Activated CD8-positive, alpha-beta T cell treated with anti-CD3 and anti-CD28 coated beads, Interleukin-2, amount 10 ng/mL, durations not matched to agents 7 days and 5 days (primary cell): ENCODE results near the gene AGMO. TPM values are rescaled to one million over a fixed set of nuclear protein-coding genes. Genes with fewer than 3 reads are reported as not detected.

Source experiments
- ATAC-seq: fragments of 150-1000 bp; cut with Tn5 transposase; one replicate; pipeline ENCODE4 v1.10.0; 2021; ENCODE audit warnings: moderate library complexity
- CTCF ChIA-PET: fragments of 350-600 bp; sonication (Branson Sonifier 250); formaldehyde crosslinking; loops from one replicate; lab custom pipeline; 2021; ENCODE audit warnings: antibody characterized with exemption; lab: Charles Lee
- POLR2A ChIA-PET: fragments of 350-600 bp; sonication (Branson Sonifier 250); formaldehyde crosslinking; loops from one replicate; lab custom pipeline; 2021; ENCODE audit warnings: antibody characterized with exemption; lab: Charles Lee
- DNase-seq: peaks from one replicate; pipeline ENCODE4 v3.0.0-alpha.2; 2020
- H3K27ac Mint-ChIP-seq: one replicate; pipeline ENCODE4 v1.8.0; 2021; ENCODE audit warnings: mild to moderate bottlenecking, mixed read lengths
- H3K27me3 Mint-ChIP-seq: one replicate; pipeline ENCODE4 v1.8.0; 2021; ENCODE audit warnings: low read depth, mixed read lengths
- H3K36me3 Mint-ChIP-seq: one replicate; pipeline ENCODE4 v1.8.0; 2021; ENCODE audit warnings: low read depth, mixed read lengths
- H3K4me1 Mint-ChIP-seq: one replicate; pipeline ENCODE4 v1.8.0; 2021; ENCODE audit warnings: low read depth, mixed read lengths
- H3K4me3 Mint-ChIP-seq: one replicate; pipeline ENCODE4 v1.8.0; 2021; ENCODE audit warnings: mild to moderate bottlenecking, mixed read lengths
- H3K9me3 Mint-ChIP-seq: one replicate; pipeline ENCODE4 v1.8.0; 2022; ENCODE audit warnings: mixed read lengths; ENCODE audit not compliant: insufficient read depth
- total RNA-seq, 2 experiments: library from RNA; stranded (reverse); gene quantifications; one replicate each; pipeline ENCODE4 v1.2.3, GENCODE V29; 2021

The AGMO gene
- total RNA-seq: not detected

DNA sequence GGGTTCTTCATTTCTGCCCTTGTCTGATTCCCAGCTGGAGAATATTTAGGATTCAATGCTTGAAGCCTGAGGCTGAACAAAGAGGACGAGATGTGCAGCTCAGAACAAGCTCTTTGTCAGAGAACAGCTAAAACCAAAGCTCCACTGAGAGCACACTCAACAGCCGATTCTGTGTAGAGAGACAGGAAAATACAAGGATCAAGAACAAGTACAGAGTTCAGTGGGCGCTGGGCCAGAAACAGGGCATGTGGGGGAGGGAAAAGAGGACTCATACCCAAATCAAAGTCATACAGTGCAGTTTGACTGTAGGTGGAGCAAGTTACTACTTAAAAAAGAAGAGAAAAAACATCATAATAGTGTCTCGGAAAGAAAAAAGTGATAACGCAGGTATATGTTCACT, at the start of gene AGMO:
AGMO (minus strand) TSS at position 181 of the 400 bp plus-strand sequence.
- Mint-ChIP-seq H3K4me3 (no peak within 1 kb of the TSS), H3K9me3 (peaks cover 5% of the 10 kb centered on the region), H3K27me3 (no peaks in the 10 kb centered on the region), H3K4me1 (no peaks in the 10 kb centered on the region), H3K27ac (no peak within 1 kb of the TSS), H3K36me3 (no peaks in the 10 kb centered on the region)
- POLR2A ChIA-PET: no interaction called here
- ATAC-seq (no peak), DNase-seq (no peak)
- CTCF ChIA-PET: no interaction called here

DNA sequence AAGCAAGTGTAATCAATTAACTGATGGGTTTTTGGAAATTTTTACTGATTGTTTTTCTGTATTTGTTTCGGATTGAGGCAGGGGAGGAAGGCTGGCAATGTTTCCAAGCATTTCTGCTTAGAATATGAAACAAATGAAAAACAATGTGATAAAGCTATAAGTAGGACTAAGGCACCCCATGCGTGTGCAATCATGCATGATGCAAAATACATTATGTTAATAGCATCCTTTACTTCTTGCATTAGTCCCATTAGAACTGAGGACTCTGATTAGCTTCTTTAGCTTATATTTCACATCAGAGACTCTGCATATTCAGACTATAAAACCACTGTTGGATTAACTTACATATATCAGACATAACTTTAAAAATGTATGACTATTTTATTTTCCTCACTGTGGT, 48.7 kb upstream of the AGMO start:
- no peaks in the 10 kb centered on the region for H3K36me3 Mint-ChIP-seq
- no peak overlapping the region for H3K4me3 Mint-ChIP-seq
- no peaks in the 10 kb centered on the region for H3K9me3 Mint-ChIP-seq
- DNase-seq (no peak), ATAC-seq (no peak)
- H3K27ac Mint-ChIP-seq: no peak overlapping the region
- no peaks in the 10 kb centered on the region for H3K27me3 Mint-ChIP-seq
- ChIA-PET CTCF (no interaction called here), POLR2A (no interaction called here)
- H3K4me1 Mint-ChIP-seq: no peaks in the 10 kb centered on the region

DNA sequence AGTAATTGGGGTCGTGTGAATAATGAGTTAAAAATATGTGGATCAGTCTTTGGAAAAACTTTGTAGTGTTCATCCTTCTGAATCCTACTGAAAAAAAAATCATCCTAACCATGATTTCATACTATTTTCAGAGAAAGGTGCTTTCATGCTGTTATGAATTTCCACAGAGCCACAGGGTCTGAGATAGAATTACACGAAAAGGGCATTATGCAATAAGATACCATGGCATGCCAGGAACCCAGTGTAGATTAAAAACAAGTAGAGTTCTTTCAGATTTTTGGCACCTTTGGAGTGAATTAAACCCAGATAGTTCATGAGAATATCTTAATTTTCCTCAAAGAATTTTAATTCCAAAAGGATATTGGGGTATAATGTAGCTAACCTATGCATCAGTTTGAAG, 47.5 kb upstream of the AGMO start:
- H3K36me3 Mint-ChIP-seq: no peaks in the 10 kb centered on the region
- no peaks in the 10 kb centered on the region for H3K27me3 Mint-ChIP-seq
- no peak overlapping the region for H3K4me3 Mint-ChIP-seq
- no peaks in the 10 kb centered on the region for H3K4me1 Mint-ChIP-seq
- no peak overlapping the region for H3K27ac Mint-ChIP-seq
- no peak for DNase-seq
- no peaks in the 10 kb centered on the region for H3K9me3 Mint-ChIP-seq
- CTCF ChIA-PET: no interaction called here
- ATAC-seq: no peak
- POLR2A ChIA-PET: no interaction called here

DNA sequence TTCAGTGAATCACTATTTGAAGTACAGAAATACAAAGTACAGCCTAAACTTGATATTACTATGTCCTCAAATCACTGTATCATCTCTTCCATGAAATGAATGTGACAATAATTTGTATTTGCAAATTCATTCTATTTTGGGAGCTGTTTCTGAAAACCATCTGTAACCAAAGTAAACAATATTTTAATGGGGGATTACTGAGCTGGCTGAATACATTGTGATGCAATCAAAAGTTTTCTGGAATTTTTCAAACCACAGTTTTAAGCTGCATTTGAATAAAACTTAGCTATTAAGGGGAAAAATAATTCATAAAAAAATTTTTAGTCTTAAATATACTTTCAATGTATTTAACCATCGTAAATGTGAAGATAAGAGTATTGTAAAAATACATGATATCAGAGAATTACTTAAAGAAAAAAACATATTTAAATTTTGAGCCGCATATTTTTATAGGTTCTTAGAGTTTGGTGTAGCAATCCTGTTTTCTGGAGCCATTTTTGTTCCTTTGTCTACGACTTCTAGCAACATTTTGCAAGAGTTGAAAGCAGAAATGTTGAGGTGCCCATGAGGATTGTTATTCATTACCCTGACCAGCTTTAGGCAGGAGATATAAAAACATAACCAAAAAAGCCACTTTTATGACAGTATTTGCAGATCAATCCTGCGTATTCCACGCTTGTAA, 45.9 kb upstream of the AGMO start:
- Mint-ChIP-seq H3K9me3 (no peaks in the 10 kb centered on the region), H3K4me1 (no peaks in the 10 kb centered on the region), H3K27me3 (no peaks in the 10 kb centered on the region), H3K27ac (no peak overlapping the region), H3K4me3 (no peak overlapping the region), H3K36me3 (no peaks in the 10 kb centered on the region)
- ChIA-PET POLR2A (no interaction called here), CTCF (no interaction called here)
- ATAC-seq (no peak), DNase-seq (no peak)

DNA sequence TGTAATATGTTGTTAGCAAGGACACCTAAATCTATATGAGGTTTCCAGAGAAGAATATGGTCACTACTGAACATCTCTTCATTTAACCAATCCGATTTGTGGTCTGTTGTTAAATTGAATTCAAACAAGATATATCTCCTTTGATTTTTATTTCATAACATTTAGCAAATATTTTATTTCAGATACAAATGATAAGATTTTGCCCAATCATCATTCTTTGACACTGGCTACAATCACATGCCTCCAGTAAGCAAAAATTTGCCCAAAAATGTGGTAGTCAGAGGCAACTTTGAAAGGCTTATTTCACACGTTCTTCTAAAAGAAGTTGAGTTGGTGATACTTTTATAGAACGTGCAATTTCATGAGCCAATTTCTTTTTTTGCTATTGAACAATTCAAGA, 44.7 kb upstream of the AGMO start:
- ChIA-PET POLR2A (no interaction called here), CTCF (no interaction called here)
- DNase-seq: no peak
- no peaks in the 10 kb centered on the region for H3K36me3 Mint-ChIP-seq
- H3K27ac Mint-ChIP-seq: no peak overlapping the region
- no peaks in the 10 kb centered on the region for H3K27me3 Mint-ChIP-seq
- no peaks in the 10 kb centered on the region for H3K4me1 Mint-ChIP-seq
- H3K9me3 Mint-ChIP-seq: no peaks in the 10 kb centered on the region
- ATAC-seq: no peak
- H3K4me3 Mint-ChIP-seq: no peak overlapping the region

DNA sequence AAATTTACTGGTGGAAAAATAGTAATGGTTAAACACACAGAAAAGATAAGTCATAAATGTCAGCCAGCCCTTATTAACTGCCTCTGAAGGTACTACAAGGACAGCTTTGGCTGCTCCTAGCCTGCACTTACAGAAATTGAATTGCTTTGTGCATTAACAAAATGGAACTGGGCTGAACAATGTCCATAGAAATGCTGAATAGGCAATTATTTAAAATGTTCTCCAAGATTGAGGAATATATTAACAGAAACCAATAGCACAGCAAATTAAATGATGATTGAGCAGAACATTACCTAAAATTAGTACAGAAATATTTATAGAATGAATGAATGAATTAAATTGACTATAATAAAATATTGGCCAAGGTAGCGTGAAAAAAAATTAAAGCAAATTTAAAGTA, 42.4 kb upstream of the AGMO start:
- ChIA-PET POLR2A (no interaction called here), CTCF (no interaction called here)
- Mint-ChIP-seq H3K27me3 (no peaks in the 10 kb centered on the region), H3K36me3 (no peaks in the 10 kb centered on the region), H3K9me3 (peaks cover 5% of the 10 kb centered on the region), H3K4me1 (no peaks in the 10 kb centered on the region), H3K4me3 (no peak overlapping the region), H3K27ac (no peak overlapping the region)
- ATAC-seq (no peak), DNase-seq (no peak)

DNA sequence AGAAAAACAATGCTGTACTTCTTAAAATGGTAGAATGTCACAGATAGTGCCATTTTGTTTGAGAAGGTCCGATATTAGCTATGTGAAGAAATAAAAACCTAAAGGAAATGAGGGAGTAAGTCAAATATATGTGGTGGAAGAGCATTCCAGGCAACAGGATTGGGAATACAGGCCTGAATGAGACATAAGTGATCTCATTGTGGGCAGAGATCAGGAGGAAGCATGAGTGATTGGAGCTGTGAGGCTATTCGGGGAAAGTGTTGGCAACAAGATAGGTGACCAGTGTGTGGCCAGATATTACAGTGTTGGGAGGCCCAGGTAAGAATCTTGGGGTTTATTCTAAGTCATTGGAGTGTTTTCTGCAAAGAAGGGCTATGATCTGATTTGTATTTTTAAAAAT, 41.3 kb upstream of the AGMO start:
- ChIA-PET CTCF (no interaction called here), POLR2A (no interaction called here)
- Mint-ChIP-seq H3K36me3 (no peaks in the 10 kb centered on the region), H3K27me3 (no peaks in the 10 kb centered on the region), H3K27ac (no peak overlapping the region), H3K4me3 (no peak overlapping the region), H3K4me1 (no peaks in the 10 kb centered on the region), H3K9me3 (peaks cover 5% of the 10 kb centered on the region)
- DNase-seq (no peak), ATAC-seq (no peak)

DNA sequence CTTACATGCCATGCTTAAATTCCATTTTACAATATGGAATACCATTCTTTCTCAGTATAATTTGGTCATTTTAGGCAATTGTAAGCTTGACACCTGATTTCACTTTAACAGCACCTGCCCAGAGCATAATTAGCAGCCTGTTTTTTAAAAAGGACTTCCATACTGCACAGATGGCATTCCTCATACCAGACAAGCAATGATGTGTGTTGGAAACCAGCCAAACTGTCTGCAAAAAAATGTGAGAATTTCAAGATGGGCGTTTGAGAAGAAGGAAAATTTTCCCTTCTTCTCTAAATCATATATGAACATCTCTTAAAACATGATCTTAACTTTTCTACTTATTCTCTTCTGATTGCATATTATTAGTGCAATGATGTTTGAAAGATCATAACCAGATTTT, 40.4 kb upstream of the AGMO start:
- Mint-ChIP-seq H3K27ac (no peak overlapping the region), H3K27me3 (no peaks in the 10 kb centered on the region), H3K4me3 (no peak overlapping the region), H3K9me3 (peaks cover 5% of the 10 kb centered on the region), H3K36me3 (no peaks in the 10 kb centered on the region), H3K4me1 (no peaks in the 10 kb centered on the region)
- CTCF ChIA-PET: no interaction called here
- no peak for ATAC-seq
- POLR2A ChIA-PET: no interaction called here
- DNase-seq: no peak

DNA sequence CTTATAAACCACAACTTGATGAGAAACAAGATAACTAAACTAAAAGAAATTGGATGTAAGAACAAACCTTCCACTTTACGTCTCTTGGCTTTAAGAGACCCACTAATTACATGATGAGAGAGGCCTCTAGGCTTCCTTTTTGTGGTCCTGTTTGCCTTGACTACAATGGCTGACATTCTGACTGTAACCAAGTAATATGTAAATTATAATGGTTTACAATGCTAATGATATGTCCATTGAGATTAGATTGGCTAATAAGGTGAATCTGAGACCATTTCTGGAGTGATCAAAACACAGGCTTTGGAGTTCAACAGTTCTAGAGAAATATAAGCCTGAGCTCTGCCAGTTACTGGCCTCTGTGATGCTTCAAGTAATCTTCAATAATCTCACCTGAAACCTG, 39.4 kb upstream of the AGMO start:
- no peaks in the 10 kb centered on the region for H3K4me1 Mint-ChIP-seq

DNA sequence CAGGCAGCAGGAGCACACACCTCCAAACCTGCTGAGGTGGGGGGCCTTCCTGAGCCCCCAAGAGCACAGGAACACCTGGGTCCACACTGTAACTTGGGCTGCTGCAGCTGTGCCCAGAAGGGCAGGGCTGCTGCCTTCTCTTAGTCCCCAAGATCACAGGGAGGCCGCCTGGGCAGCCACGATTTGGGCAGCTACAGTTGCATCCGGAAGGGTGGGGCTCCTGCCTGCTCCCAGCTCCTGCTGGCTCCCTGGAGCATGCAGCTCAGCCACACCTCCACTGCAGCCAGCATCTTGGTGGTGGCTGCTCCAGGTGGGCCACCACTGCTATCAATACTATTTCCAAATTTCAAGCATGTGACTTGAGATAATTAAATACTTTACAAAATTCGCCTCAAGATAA, 38.5 kb upstream of the AGMO start:
- Mint-ChIP-seq H3K4me3 (no peak overlapping the region), H3K4me1 (no peaks in the 10 kb centered on the region), H3K36me3 (no peaks in the 10 kb centered on the region), H3K27ac (no peak overlapping the region), H3K9me3 (peaks cover 5% of the 10 kb centered on the region), H3K27me3 (no peaks in the 10 kb centered on the region)
- no peak for ATAC-seq
- CTCF ChIA-PET: no interaction called here
- DNase-seq: no peak
- POLR2A ChIA-PET: no interaction called here

More for the DNA sequence above, 39.4 kb upstream of the AGMO start:
- no peak overlapping the region for H3K27ac Mint-ChIP-seq
- no peak overlapping the region for H3K4me3 Mint-ChIP-seq
- ATAC-seq: no peak
- ChIA-PET CTCF (no interaction called here), POLR2A (no interaction called here)
- DNase-seq: no peak
- no peaks in the 10 kb centered on the region for H3K27me3 Mint-ChIP-seq
- H3K9me3 Mint-ChIP-seq: peaks cover 5% of the 10 kb centered on the region
- no peaks in the 10 kb centered on the region for H3K36me3 Mint-ChIP-seq

DNA sequence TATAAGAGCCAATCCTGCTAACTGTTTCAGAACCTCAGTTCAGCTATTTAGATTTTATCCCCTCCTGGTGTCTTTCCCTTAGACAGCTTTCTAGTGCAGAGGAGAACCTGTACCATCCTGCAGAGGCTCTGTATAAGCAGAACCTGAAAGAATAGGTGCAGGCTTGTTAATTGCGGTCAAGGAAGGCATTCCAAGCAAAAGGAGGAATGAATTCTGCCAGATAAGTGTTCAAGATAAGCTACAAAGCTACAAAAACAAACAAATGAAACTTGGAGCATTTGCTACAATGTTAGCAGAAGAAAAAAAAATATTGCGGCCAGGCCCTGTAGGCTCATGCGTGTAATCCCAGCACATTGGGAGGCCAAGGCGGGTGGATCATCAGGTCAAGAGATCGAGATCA, 32.6 kb upstream of the AGMO start:
- Mint-ChIP-seq H3K4me1 (no peaks in the 10 kb centered on the region), H3K4me3 (no peak overlapping the region)

DNA sequence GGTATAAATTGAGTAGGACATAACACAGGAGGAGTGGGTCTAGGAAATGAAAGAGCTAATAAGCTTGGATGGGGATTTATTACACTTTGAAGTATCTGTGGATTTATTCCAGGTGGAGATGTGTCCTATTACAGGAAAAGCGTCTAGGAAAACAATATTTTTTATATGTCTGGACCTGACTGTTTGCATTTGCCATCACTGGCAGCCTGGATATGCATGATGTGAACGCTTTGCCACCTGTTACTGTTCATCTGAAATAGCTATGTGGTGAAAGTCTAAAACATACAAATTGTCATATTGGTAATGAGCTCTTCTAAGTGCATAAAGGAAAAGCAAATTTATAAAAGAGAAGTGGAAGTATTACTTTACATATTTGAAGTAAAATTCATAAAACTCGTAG, 31.6 kb upstream of the AGMO start:
- Mint-ChIP-seq H3K27me3 (no peaks in the 10 kb centered on the region), H3K4me3 (no peak overlapping the region), H3K4me1 (no peaks in the 10 kb centered on the region), H3K27ac (no peak overlapping the region), H3K9me3 (peaks cover 5% of the 10 kb centered on the region), H3K36me3 (no peaks in the 10 kb centered on the region)
- POLR2A ChIA-PET: no interaction called here
- DNase-seq (no peak), ATAC-seq (no peak)
- CTCF ChIA-PET: no interaction called here

More for the DNA sequence above, 32.6 kb upstream of the AGMO start:
- ATAC-seq (no peak), DNase-seq (no peak)
- no peak overlapping the region for H3K27ac Mint-ChIP-seq
- ChIA-PET CTCF (no interaction called here), POLR2A (no interaction called here)
- H3K9me3 Mint-ChIP-seq: no peaks in the 10 kb centered on the region
- no peaks in the 10 kb centered on the region for H3K36me3 Mint-ChIP-seq
- H3K27me3 Mint-ChIP-seq: no peaks in the 10 kb centered on the region

DNA sequence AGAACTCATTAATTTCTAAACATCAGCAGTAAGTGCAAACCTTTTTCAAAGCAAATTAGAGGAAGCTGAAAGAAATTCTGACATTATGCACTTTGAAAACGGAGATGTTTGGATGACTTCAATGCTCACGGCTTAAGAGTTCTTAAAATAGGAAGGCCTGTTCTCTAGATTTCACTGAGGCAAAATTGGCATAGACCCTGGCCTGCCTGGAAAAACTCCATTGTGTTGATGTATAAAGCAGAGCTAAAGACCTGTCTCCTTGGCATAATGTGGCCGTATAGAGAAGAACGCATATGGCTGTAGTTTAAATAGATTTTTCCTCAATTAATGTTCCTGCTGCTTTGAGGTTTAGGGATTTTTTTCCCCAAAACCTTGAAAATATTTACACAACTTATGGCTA, 24.5 kb upstream of the AGMO start:
- POLR2A ChIA-PET: no interaction called here
- Mint-ChIP-seq H3K27me3 (no peaks in the 10 kb centered on the region), H3K9me3 (peaks cover 13% of the 10 kb centered on the region), H3K4me3 (no peak overlapping the region), H3K27ac (no peak overlapping the region), H3K36me3 (no peaks in the 10 kb centered on the region), H3K4me1 (no peaks in the 10 kb centered on the region)
- CTCF ChIA-PET: no interaction called here
- ATAC-seq (no peak), DNase-seq (no peak)
